MM.1S (cell line): ENCODE results near the gene SLC66A3.

Experiments used
- CTCF ChIP-seq: fragments of 300-600 bp; sonication (generic); IDR thresholded peaks from 2 replicates; pipeline ENCODE4 v1.5.1; 2016; ENCODE audit warnings: antibody characterized with exemption, low read length, mixed read lengths
- EZH2 ChIP-seq: fragments of 300-600 bp; sonication (generic); optimal IDR thresholded peaks from 2 replicates; pipeline ENCODE3; 2017; ENCODE audit warnings: low read depth, mild to moderate bottlenecking, antibody characterized with exemption, low read length, mixed read lengths

GRCh38 chr2:11121823-11122155 is 33.5 kb upstream of the SLC66A3 start:
- TF ChIP-seq EZH2 (no peak), CTCF (no peak)
